Breast epithelium (tissue), 4 donors: ENCODE measurements around the gene ADGRB2. TPM values are rescaled to one million over a fixed set of nuclear protein-coding genes. Genes with fewer than 3 reads are reported as not detected.

ENCODE experiments used
- DNase-seq, 2 donors: peaks; one replicate each; pipeline ENCODE4 v3.0.0-alpha.2; 2019; ENCODE audit warnings: low spot score in 2 of 2
- H3K27ac ChIP-seq, 2 donors: fragments of 200-600 bp; sonication (generic) in 1 of 2; one replicate each; pipeline ENCODE4 v1.5.1; 2016 to 2019; ENCODE audit warnings: mild to moderate bottlenecking in 1 of 2
- H3K27me3 ChIP-seq, 2 donors: fragments of 200-600 bp; sonication (generic) in 1 of 2; one replicate each; pipeline versions ENCODE4 v1.5.1 to v1.6.0; 2017 to 2019; ENCODE audit warnings: control low read depth in 1 of 2, mild to moderate bottlenecking in 1 of 2
- H3K36me3 ChIP-seq: fragments of 200-600 bp; one replicate; pipeline ENCODE4 v1.5.1; 2019
- H3K4me1 ChIP-seq, 2 donors: fragments of 200-600 bp; sonication (generic); one replicate each; pipeline ENCODE4 v1.5.1; 2016 to 2019; ENCODE audit warnings: control low read depth in 1 of 2
- H3K4me3 ChIP-seq, 3 donors: fragments of 200-600 bp; sonication (generic); 1 replicate in 2 of 3; 2 replicates in 1 of 3; pipeline ENCODE4 v1.5.1; 2016 to 2019; ENCODE audit warnings: mild to moderate bottlenecking in 3 of 3, moderate library complexity in 2 of 3
- H3K9me3 ChIP-seq, 2 donors: fragments of 200-600 bp; sonication (generic) in 1 of 2; one replicate each; pipeline ENCODE4 v1.5.1; 2016 to 2019; ENCODE audit warnings: control low read depth in 1 of 2
- POLR2A ChIP-seq: fragments of 450-650 bp; IDR thresholded peaks from one replicate; pipeline ENCODE4 v1.6.1; 2016; ENCODE audit warnings: antibody characterized with exemption, mild to moderate bottlenecking, moderate library complexity
- POLR2AphosphoS5 ChIP-seq, 3 donors: sonication (generic); formaldehyde crosslinking; IDR thresholded peaks; one replicate each; pipeline ENCODE4 v1.6.1; 2017; ENCODE audit warnings: antibody characterized with exemption in 3 of 3
- intact Hi-C: fragments of 100-400 bp; cut with DNase I; formaldehyde crosslinking; loops from one replicate; pipeline ENCODE4 v1.15.1; 2023; ENCODE audit warnings: low total_unique reads
- total RNA-seq, 3 donors: library from RNA; depleted of rRNA; stranded (reverse); fragments of >200 nt; gene quantifications; one replicate each; pipeline ENCODE4 v1.1.0, GENCODE V29; 2016
- TF ChIP-seq, protein P1 (sequence below), 3 donors: fragments of 450-650 bp; IDR thresholded peaks; one replicate each; pipeline ENCODE4 v1.5.1; 2016 to 2017; ENCODE audit warnings: antibody characterized with exemption in 3 of 3, mild to moderate bottlenecking in 3 of 3, moderate library complexity in 3 of 3

Gene ADGRB2
- total RNA-seq, 3 donors from 2014 or later: 1.3 to 4.9 (median 2.9) TPM

DNA sequence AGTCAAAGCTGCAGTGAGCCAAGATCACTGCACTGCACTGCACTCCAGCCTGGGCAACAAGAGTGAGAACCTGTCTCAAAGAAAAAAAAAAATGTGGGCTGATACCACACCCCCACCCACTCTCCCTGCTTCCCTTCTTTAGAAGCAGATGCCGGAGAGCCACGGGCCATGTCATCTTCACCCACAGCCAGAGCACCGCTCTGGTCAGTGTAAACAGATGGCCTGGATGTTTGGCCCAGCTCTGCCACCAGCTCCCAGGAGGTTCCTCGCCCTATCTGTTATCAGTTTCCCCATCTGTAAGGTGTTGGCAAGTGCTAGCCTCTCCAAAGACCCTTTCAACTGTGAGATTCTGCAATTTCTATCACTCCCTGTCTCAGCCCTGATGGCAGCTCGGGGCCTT, 11.9 kb upstream of the ADGRB2 start:
- Histone ChIP-seq H3K4me3 (no peak overlapping the region), H3K27me3 (peaks cover 0 to 25% of the 10 kb centered on the region in 2 donors), H3K4me1 (peaks cover 5 to 10% of the 10 kb centered on the region in 2 donors), H3K36me3 (no peaks in the 10 kb centered on the region), H3K9me3 (no peaks in the 10 kb centered on the region), H3K27ac (no peak overlapping the region)
- no peak for TF ChIP-seq POLR2AphosphoS5 (IDR thresholded peaks at IDR 0.05)
- TF ChIP-seq, protein P1, sequence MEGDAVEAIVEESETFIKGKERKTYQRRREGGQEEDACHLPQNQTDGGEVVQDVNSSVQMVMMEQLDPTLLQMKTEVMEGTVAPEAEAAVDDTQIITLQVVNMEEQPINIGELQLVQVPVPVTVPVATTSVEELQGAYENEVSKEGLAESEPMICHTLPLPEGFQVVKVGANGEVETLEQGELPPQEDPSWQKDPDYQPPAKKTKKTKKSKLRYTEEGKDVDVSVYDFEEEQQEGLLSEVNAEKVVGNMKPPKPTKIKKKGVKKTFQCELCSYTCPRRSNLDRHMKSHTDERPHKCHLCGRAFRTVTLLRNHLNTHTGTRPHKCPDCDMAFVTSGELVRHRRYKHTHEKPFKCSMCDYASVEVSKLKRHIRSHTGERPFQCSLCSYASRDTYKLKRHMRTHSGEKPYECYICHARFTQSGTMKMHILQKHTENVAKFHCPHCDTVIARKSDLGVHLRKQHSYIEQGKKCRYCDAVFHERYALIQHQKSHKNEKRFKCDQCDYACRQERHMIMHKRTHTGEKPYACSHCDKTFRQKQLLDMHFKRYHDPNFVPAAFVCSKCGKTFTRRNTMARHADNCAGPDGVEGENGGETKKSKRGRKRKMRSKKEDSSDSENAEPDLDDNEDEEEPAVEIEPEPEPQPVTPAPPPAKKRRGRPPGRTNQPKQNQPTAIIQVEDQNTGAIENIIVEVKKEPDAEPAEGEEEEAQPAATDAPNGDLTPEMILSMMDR (IDR thresholded peaks at IDR 0.05): no peak
- no peak for TF ChIP-seq POLR2A
- DNase-seq: no peak
- intact Hi-C loops: no loop called here

DNA sequence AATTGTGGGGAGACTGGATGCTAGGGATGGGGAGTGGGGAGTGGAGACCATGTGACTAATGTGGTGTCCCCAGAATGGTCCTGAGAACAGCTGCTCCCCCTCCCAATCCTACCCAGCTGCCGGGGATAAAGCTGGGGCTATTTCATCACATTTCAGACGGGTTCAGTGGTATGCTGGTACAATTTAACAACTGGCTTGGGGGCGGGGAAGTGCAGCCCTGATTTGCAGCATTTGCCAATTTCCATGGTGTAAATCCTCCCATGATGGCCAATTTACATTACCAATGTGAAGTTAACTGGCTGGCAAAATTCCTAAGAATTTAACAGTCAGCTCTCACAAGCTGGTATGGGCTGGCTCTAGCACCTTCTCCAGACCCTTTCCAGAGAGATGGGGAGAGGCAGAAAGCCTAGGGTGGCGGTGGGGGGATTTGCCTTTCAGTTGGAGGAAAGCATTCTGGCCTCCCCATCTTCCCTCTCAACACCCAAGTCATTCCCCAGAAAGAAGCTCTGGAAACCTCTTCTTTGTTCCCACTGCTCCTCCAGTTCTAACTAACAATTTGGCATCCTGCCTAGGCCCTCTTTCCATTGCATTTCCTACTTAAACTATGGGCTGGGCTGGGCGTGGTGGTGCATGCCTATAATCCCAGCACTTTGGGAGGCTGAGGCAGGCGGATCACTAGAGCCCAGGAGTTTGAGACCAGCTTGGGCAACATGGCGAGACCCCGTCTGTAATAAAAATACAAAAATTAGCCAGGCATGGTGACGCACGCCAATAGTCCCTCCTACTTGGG, 11.3 kb upstream of the ADGRB2 start:
- Histone ChIP-seq H3K4me3 (no peak overlapping the region), H3K4me1 (peaks cover 5 to 10% of the 10 kb centered on the region in 2 donors), H3K9me3 (no peaks in the 10 kb centered on the region), H3K27ac (no peak overlapping the region), H3K36me3 (no peaks in the 10 kb centered on the region), H3K27me3 (peaks cover 0 to 25% of the 10 kb centered on the region in 2 donors)
- no peak for DNase-seq
- TF ChIP-seq, protein P1 (IDR thresholded peaks at IDR 0.05): no peak
- TF ChIP-seq POLR2AphosphoS5 (IDR thresholded peaks at IDR 0.05): no peak
- intact Hi-C loops: no loop called here

DNA sequence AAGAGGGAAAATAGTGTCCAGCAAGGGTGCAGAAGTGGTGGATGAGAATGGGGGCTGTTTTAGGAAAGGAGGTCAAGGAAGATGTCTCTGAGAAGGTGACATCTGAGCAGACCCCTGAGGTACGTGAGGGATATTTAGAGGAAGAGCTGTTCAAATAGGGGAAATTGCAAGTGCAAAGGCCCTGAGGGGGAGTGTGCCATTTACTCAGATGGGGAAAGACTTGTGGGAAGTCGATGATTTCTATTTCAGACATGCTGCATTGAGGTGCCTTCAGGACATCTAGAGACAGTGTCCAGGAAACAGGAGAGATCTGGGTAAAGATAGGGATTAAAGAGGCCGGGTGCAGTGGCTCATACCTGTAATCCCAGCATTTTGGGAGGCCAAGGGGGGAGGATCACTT, 10.4 kb upstream of the ADGRB2 start:
- no peak overlapping the region for H3K27ac ChIP-seq
- TF ChIP-seq, protein P1 (IDR thresholded peaks at IDR 0.05): no peak
- TF ChIP-seq POLR2AphosphoS5 (IDR thresholded peaks at IDR 0.05) (no peak), POLR2A (no peak)
- H3K9me3 ChIP-seq: no peaks in the 10 kb centered on the region
- intact Hi-C loops: no loop called here
- no peak overlapping the region for H3K4me3 ChIP-seq
- H3K36me3 ChIP-seq: no peaks in the 10 kb centered on the region
- H3K27me3 ChIP-seq: peaks cover 0 to 25% of the 10 kb centered on the region in 2 donors
- no peak for DNase-seq
- peaks cover 5 to 15% of the 10 kb centered on the region in 2 donors for H3K4me1 ChIP-seq

DNA sequence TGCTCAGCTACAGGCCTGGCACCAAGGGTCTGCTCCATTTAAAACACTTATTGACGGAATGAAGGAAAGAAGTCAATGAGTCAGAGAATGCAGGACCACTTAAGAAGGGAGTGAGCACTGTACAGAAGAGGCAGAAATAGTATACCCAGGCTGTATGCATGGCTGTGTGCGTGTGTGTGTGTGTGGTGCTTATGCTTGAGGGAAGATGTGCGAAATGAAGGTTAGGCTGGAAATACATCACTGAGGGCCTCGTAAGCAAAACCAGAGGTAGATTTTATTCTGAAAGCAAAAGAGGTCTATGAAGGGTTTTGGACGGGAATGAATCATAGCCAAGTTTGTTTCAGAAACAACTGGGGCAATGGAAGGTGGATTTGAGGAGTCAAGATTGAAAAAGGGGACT, 9.7 kb upstream of the ADGRB2 start:
- intact Hi-C loops: no loop called here
- Histone ChIP-seq H3K4me3 (no peak overlapping the region), H3K4me1 (peaks cover 5 to 15% of the 10 kb centered on the region in 2 donors), H3K27ac (no peak overlapping the region), H3K9me3 (no peaks in the 10 kb centered on the region), H3K36me3 (no peaks in the 10 kb centered on the region), H3K27me3 (peaks cover 0 to 25% of the 10 kb centered on the region in 2 donors)
- TF ChIP-seq, protein P1 (IDR thresholded peaks at IDR 0.05): no peak
- DNase-seq: no peak

DNA sequence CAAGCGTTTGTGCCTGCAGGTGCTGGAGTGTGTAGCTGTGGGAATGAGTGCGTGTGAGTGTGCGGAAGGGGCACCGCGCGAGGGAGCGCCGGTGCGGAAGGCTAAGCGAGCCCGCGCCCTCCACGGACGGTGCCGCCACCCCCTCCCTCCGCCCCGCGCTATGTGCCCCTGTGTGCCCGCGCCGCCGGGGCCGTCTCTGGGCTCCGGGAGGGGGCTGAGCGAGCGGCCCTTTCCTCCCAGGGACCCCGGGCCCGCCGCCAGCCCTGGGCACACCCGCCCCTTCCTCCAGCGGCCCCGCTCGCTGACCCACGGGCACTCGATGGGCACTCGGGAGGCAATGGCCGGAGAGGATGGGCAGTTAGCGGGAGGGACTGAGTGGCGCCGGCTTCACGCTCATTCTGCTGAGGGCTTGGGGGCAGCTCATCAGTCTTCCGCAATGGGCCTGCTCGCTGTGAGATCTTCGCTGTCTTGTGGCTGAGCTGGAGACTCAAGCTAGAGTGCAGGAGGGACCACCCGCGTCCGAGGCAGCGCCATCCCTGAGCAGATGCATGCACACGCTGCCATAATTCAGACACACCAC, 8.6 kb upstream of the ADGRB2 start:
- TF ChIP-seq, protein P1 (IDR thresholded peaks at IDR 0.05): no peak
- no peak for TF ChIP-seq POLR2A
- TF ChIP-seq POLR2AphosphoS5 (IDR thresholded peaks at IDR 0.05): no peak
- Histone ChIP-seq H3K4me1 (peaks cover 5 to 15% of the 10 kb centered on the region in 2 donors), H3K27ac (no peak overlapping the region), H3K27me3 (peaks cover 0 to 25% of the 10 kb centered on the region in 2 donors), H3K9me3 (no peaks in the 10 kb centered on the region), H3K36me3 (no peaks in the 10 kb centered on the region), H3K4me3 (peak overlapping the region in 2 of 3 donors; percentile 26 to 56)
- intact Hi-C loops: no loop called here
- DNase-seq: no peak
